HG03066 (cell line): Measurements from ENCODE around the gene VASH1.

Source experiments
- ATAC-seq: cut with Tn5 transposase; IDR thresholded peaks from one replicate; pipeline ENCODE4 v1.9.1; 2021; ENCODE audit warnings: low read depth; ENCODE audit not compliant: unreplicated experiment

The VASH1 gene

GRCh38 chr14:76770521-76771436, 9.5 kb downstream of the VASH1 start:
- ATAC-seq = no peak

GRCh38 chr14:76771437-76771980, 10.2 kb downstream of the VASH1 start:
- ATAC-seq = no peak

GRCh38 chr14:76772300-76773187, 11.3 kb downstream of the VASH1 start:
- no peak for ATAC-seq

GRCh38 chr14:76773188-76773885, 12.1 kb downstream of the VASH1 start:
- no peak for ATAC-seq

- ATAC-seq = no peak
Observed at GRCh38 chr14:76773956-76774820, 12.9 kb downstream of the VASH1 start.

GRCh38 chr14:76774821-76775694, 13.8 kb downstream of the VASH1 start:
- ATAC-seq = no peak

GRCh38 chr14:76775695-76776427, 14.6 kb downstream of the VASH1 start:
- no peak for ATAC-seq

- no peak for ATAC-seq
Observed at GRCh38 chr14:76776428-76777251, 15.4 kb downstream of the VASH1 start.

GRCh38 chr14:76777721-76778120, 16.5 kb downstream of the VASH1 start:
- no peak for ATAC-seq

- no peak for ATAC-seq
Observed at GRCh38 chr14:76778546-76779215, 17.4 kb downstream of the VASH1 start.

GRCh38 chr14:76779221-76780057, 18.2 kb downstream of the VASH1 start:
- ATAC-seq = no peak

- no peak for ATAC-seq
Observed at GRCh38 chr14:76780058-76780345, 18.7 kb downstream of the VASH1 start.

- no peak for ATAC-seq
Observed at GRCh38 chr14:76780360-76780759, 19.1 kb downstream of the VASH1 start.

- ATAC-seq = no peak
Observed at GRCh38 chr14:76780875-76781647, 19.8 kb downstream of the VASH1 start.

GRCh38 chr14:76781648-76782051, 20.4 kb downstream of the VASH1 start:
- ATAC-seq = no peak
